Measurements from ENCODE around the gene ARCN1.
"Not testable (repeated sequence)": the region's sequence is repeated elsewhere in the genome, so short reads cannot be mapped to it uniquely, and the experiment has no call there.

The ARCN1 gene

DNA sequence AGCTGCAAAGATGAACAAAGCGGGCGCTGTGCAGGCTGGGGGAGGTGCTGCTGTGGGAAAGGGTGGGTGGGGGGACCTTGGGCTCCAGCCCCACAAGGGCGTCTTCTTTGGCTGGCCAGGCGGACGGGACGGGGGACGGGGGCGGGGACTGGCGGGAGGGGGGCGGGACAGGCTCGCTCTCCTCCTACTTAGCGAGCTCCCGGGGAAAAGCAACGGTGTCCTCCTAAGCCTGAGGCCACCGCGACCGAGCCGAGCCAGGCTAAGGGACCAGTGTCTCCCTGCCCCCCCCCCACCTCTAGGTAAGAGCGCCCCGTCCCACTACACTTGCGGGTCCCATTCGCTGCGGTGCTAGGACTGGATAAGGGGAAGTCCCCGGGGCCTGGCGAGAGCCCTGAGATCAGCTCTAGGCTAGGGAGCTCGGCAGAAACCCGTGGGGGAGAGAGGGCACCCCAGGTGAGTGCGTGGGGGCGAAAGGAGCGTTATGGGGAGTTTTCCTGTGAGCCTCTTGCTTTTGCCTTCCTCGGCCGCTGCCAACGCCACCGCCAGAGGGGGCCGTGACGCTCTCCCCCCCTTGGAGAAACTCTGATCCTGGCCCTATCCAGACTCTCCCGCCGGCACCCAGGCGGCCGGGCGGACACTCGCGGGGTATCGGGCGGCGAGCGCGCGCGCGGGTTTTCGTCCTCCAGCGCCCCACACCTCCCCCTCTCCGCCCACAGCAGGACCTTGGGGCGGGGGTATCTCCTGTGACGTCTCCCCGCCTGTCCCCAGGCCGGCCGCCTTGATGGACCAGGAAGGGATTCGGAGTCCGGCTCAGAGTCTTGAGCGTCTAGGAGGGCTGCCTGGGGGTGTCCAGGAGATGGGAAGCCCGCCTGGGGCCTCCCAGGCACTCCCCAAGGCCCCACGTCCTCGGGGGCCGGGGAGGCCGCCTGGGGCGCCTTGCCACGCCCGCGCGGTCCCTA lies 35.5 kb downstream of the ARCN1 start, which contains the start of gene PHLDB1:
Gene PHLDB1, plus strand, starts transcription at position 215 of the 959 bp plus-strand sequence. CDS start 6,222 bp downstream, outside the sequence.
- peak; percentile 50 for DNase-seq

DNA sequence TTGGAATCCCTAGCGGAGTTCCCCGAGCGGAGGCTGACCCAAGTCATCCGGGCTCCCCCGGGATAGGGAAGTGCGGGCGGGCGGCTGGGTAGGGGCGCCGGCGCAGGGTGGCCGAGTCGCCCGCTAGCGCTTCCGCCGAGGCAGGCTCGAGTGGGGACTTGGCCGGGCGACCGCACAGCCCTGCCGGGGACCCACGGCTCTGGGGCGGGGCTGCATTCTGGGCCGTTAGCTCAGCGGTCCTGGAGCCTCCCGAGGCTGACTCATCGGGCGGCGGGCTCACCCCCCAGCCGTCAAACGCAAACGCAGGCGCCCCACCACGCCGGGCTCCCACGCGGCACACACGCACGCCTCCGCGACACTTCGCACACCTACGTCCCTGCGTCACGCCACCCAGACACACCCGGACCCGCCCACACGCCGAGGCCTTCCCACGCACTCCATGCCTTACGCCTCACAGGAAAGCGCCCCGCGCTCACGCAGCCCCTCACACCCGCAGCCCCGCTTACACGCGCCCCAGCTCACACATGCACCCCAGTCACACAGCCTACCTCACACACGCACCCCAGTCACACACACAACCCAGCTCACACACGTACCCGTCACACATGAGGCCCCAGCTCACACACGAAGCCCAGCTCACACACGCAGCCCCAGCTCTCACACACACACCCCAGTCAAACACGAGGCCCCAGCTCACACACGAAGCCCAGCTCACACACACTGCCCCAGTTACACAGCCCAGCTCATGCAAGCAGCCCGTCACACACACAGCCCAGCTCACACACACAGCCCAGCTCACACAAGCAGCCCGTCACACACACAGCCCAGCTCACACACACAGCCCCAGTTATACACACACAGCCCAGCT lies 36.4 kb downstream of the ARCN1 start:
- DNase-seq = no peak

DNA sequence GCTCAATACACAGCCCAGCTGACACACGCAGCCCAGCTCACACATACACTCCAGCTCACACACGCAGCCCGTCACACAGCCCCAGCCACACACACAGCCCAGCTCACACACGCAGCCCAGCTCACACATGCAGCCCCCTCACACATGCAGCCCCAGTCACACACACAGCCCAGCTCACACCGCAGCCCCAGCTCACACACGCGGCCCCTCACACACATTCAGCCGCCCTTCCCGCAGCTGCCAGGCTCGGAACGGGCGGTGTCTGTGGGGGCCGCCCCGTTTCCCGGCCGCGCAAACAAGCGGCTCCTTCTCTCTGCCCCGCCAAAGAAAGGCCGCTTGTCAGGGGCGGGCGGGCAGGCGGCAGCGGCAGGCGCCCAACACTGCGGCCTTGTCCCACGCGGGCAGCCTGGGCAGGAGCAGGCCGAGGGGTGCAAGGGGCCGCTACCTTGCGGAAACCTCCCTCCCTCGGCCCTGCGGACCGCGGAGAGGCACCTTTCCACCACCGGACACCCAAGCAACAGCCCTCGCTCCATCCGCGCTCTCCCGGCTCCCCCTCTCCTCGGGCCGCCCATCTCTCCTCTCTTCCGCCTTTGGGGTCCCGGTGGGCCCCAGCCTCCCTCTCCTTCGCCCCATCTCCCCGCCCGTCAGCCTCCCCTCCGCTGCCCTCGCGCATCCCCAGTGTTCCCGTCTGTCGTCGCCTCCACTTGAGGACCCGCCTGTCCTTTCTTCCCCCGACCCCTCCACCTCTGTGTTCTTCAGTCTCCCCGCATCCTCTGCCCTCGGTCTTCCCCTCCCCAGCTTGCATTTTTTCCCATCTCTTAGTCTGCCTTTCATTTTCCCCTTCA lies 37.4 kb downstream of the ARCN1 start:
- no peak for DNase-seq

DNA sequence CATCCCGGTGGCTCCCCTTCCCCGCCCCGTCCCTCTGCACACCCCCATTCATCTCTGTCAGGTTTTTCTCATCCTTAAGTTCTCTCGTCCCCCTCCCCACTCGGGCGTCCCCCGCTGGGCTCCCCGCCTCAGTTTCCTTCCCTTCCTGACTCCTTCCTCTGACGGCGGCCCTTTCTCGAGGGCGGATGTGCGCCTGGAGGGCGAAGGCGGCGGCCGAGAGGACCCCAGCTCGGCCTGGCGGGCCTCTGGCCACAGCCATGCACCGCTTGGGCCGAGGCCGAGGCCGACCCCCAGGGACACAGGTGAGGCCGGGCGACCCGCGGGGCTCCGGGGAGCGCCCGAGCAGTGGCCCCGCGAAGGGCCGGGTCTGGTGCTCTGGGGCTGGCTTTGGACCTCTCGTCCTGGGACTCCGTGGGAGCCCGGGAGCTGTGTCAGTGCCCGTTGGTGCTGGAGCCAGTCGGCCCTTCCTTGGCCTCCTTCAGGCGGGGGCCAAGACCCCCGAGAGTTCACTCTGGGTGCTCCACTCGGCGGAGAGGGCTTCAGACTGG lies 38.1 kb downstream of the ARCN1 start:
- DNase-seq = no peak

DNA sequence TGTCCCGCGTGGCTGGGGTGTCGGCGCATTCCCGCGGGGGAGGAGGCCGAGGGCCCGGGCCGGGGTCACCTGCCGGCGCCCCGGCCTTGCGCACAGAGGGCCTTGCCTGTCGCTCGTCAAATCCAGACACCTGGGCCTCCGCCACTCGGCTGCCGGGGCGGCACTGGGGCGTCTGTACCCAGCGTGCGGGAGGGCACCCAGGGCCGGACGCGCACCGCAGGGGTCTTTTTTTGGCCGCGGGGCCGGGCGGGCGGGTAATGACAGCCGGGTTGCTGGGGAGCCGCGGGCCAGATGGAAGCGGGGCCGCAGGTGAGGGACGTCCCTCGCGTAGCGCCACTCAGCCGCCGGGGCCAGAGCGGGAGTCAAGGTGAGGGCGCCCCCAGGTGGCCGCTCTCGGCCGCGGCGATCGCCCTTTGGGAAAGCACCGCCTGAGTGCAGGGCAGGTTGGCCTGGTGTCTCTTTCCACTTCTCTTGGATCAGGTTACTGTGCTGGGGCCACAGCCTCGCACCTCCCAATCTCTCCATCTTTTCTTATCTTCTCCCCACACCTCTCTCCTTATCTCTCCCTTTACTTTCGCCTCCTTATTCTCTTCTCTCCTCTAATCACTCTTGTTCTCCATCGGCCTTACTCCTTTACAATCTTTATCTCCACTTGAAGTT lies 38.7 kb downstream of the ARCN1 start:
- DNase-seq = no peak

DNA sequence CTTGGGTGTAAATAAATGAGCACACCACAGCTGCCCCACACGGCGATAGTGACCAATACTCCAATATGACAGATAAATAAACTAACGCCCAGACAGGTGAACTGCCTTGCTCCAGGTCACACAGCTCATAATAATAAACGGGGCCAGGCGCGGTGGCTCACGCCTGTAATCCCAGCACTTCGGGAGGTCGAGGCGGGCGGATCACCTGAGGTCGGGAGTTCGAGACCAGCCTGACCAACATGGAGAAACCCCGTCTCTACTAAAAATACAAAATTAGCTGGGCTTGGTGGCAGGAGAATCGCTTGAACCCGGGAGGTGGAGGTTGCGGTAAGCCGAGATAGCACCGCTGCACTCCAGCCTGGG lies 39.2 kb downstream of the ARCN1 start:
- not testable (repeated sequence) for DNase-seq

DNA sequence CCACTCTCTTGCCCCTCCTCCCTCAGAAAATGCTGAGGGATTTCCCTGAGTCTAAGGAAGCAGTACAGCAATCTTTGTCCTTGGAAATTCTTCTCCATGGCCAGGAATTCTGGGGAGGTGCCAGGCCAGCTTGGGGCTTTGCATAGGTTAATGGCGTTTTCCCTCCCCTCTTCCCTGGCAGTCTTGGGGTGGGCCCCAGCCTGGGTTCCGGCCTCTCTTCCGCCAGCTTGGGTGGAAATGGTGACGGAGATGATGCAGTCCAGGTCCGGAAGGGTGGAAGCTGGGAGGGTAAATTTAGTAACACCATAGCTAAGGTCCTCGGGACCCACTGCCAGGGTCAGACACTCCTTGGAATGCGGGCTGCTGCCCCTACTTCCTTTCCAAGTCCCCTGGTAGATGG lies 40.2 kb downstream of the ARCN1 start:
- DNase-seq = no peak

DNA sequence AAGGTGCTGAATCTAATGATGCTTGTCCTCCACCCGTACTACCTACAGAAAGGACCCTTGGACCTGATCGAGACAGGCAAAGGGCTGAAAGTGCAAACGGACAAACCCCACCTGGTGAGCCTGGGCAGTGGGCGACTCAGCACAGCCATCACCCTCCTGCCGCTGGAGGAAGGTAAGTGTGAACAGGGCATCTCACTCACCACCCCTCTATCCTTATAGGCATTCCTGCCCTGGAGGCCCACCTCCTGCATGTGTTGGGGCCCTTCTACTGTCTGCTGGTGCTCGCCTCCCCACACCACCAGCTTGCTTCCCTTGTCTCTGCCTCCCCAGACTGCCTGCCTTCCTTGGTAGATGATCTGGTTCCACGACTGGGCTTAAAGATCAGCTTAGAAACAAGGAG lies 42.3 kb downstream of the ARCN1 start:
- DNase-seq = no peak

DNA sequence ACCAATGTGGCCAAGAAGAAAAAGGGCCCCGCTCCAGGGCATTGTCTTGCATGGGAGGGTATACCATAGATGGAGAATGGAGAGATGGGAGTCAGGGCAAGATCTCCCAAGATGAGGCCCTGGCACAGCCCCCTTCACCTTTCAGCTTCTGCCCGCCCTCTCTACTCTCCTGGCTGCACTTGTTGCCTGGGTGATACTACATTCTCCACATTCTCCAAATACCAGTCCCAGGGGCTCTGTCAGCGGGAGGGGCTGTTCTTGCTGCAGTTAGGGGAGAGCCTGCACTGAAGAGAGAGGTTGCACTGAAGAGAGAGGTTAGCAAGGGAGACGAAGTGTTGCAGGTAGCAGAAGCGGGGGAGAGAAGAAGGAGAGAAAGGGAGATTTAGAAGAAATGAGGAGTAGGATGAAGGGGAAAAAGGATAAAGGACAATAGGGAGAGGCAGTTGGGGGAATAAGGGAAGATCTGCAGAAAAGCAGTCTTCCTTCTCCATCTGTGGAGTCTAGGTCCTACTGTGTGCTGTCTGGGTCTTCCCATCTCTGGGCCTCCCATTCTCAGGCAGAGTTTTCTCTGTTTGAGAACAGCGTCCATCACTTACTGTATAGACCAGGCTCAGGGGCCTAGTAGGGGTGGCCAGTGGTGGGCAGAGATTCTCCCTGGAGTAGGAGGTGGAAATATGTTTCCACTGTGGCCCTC lies 43.2 kb downstream of the ARCN1 start:
- DNase-seq = no peak

DNA sequence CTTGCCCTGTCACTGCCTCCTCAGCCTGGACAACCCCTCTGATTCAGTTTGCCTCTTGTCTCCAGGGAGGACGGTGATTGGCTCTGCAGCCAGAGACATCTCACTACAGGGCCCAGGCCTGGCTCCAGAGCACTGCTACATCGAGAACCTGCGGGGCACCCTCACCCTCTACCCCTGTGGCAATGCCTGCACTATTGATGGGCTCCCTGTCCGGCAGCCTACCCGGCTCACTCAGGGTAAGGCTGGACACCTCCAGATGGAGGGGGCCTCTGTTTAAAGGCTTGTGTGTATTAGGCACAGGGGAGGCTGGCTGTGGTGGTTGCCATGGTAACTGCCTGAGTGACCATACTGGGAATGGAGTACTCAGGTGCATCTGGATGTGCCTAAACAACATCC lies 43.8 kb downstream of the ARCN1 start:
- DNase-seq = no peak

DNA sequence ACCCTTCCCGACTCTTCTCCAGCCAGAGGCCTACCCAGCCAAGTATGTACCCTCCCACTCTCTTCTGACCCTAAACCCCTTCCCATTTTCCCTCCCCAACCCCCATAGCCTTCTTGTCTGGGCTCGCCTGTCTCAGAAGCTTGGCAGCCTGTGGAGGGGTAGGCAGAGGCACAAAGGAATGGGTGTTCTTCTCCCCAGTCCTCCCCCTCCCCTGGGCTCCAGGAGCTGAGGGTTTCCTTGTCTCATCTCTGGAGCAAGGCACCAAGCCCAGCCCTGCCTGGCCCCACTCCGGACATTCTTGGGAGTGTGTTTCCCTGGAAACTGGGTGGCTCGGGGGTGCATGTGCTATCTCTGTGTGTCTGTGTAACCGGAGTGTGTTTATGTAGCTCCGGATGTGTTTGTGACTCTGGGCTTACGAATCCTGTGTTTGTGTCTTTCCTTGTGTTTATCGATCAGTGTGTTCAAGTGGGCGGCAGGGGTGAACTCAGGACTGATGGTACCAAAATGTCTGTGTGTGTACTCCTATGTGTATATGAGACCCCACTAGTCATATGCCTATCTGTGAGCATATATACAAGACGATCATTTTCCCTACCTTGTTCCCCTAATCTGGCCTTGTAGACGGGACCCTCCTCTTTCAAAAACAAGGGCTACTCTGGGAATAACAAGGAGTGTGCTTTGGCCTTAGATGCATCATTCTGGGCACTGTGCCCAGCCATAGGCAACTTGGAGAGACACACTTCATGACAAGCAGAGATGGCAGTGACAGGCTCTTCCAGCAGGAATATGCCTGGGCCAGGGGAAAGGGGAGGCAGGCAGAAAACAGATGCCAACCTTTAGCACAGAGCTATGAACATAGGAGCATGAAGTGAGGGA lies 46.1 kb downstream of the ARCN1 start:
- no peak for DNase-seq

DNA sequence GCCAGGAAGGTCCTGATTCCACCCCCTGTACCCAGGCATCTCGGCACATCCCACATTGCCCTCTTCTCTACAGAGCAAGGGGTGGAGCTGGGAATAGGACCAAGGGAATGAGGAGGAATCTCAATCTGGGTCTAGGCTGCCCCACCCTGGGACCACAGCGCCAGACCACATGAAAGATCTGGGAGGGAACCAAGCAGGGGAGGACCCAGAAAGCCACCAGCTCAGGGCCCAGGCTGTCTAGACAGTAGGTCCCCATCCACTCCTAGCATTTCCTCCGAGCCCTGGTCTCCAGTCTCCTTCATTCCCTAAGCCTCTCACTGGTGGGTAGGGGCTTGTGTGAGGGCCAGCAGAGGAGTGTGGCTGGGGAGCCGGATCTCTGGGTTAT lies 46.8 kb downstream of the ARCN1 start:
- no peak for DNase-seq

DNA sequence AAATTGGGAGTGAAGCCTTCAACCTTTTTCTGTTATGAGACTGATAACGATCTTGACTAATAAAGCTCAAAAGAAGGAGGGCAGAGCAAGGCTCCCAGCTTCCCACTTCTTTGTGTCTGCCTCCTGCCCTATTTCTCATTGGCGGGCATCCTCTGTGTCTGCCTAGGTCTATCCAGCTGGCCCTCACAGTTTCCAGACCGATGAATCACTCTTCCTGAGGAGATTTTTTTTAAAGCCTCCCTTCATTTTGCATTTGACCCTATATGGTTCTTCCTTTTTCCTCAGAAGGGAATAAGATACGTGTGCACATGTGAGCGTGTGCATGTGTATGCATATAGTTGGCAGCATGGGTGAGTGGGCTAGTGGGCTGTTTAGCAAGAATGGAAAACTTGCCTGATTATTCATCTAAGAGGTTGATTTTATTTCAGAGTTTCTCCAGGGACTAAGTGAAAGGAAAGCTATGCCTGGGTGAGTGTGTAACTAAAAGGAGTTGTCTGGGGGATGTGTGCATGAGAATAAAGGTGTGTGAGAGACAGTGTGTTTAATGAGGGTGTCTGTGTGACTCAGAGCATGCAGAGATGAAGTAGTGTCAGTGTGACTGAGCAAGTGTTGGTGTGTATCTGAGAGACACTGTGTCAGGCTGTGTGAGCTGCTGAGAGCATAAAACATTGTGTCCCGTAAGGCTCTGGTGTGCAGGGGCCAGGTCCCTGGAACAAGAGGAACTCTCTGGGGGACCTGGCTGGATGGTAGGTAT lies 47.4 kb downstream of the ARCN1 start:
- no peak for DNase-seq

DNA sequence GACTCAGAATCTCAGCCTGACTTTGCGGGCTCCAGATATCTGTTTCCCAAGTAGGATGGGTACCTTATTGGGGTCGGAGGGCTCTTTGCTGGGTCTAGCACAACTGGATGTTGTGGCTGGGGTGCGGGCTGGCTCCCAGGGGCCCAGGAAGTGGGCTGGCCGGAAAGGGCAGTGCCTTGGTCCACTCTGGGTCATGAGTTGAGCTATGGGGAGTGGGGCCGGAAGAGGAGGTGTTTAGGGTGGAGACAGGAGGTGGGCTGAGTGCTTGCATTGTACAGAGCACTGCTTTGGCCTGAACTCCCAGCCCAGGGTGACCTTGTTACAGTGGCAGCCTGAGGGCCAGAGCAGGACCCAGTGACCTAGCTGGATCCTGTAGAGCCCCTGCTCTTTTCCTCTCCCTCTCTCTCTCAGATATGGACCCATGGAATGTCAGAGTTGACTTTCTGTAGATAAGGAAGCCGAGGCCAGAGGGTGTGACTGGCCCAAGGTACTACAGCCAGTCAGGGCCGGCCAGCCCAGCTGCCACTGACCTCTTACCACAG lies 48.4 kb downstream of the ARCN1 start:
- no peak for DNase-seq

DNA sequence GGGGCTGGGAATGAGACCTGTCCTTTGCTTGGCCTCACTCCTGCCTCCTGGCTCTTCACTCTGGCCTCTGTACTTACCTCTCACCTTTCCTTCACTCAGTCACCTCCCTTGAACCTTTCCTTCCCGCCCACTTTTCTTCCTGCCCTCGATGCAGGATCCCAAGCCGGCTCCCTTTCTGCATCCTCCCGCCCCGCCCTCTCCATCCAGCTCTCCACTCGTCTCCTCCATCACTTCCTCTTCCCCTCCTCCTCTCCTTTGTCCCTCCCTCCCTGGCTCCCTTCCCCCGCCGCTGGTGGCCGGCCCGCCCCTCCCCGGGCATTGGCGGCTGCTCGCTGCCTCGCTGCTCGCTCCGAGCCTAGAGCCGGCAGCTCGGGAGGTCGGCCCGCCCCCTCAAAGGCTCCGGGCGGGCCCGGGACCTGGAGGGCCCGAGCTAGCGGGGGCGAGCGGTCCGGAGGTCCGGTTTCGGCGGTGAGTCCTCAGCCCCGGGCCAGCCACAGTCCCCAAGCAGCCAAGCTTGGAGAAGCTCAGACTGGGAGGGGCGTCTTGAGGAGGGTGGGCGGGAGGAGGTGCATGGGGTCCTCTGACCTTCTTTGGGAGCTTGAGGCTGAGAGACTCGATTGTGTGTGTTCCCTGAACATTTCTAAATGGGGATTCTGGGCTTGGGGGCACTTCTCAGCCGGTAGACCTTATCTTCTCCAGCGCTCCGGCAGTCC lies 49.0 kb downstream of the ARCN1 start:
- peak; percentile 80 for DNase-seq

DNA sequence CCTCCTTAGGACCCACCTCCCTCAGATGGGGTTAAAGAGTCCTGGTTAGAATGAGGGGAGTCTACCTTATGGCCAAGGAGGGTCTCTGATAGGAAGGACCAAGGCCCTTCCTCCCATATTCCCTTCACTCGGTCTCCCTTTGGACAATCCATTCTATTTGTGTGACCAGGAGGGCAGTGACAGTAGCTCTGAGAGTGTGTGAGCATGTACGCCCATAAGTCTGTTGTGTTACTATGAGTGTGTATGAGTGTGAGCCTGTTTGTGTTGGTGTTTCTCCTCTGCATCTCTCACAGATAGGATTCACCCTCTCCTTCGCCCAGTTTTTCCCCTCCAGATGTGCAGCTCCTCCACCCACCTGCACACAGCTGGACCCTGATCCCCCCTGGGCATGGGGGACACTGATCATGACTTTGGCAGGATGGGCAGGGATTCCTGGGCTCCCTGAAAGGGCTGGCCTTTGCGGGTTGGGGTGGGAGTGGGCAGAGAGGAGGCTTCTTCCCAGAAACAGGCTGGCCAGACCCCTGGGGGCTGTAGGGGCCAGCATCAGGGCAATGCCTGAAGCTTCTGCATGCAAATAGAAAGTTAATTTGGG lies 49.7 kb downstream of the ARCN1 start:
- DNase-seq = no peak

DNA sequence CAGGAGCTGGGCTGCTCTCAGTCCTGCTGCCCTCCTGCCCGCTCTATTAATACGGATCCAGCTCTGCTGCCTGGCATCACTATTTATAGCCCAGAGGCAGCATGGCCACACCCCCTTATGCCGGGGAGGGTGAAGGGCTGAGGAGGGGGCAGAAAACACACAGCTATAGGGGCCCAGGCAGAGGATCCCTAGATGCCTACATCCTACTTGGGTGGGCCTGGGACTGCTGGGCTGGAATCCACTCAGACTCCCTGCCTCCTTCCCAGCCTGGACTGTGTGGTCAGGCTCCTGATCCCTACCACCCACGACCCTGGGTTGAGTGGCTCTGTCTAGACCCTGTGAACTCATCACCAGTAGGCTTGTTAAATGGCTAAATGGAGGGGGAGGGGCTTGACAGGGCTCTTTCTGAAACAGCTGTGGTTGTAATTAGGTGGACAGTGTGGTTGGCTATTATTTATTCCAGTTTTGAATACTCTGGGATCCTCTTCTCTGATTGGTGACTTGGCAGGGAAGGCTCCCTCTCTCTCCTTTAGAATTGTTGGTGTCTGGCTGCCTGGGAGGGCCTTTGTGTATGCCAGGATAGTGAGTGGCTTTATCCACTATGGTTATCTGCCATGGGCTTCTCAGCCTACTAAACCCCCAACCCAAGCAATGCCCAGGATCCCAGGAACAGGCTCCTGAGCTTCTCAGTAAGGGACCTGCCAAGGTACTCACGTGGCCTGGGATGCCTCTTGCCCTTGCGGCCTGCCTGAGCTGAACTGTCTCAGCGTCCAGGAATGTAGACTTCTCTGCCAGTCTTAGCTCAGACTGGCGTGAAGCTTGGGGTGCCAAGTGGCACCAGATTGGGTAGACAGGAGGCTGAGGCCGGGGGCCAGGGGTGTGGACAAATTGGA lies 50.4 kb downstream of the ARCN1 start:
- DNase-seq = peak; percentile 75
